HG03039 (cell line): ENCODE data around the gene SLC1A5.

Experiments used
- ATAC-seq: cut with Tn5 transposase; IDR thresholded peaks from one replicate; pipeline ENCODE4 v1.9.1; 2021; ENCODE audit warnings: mild to moderate bottlenecking, moderate library complexity; ENCODE audit not compliant: unreplicated experiment

The SLC1A5 gene

GRCh38 chr19:46745030-46745429, 43.4 kb downstream of the SLC1A5 start:
- no peak for ATAC-seq

- ATAC-seq: no peak
Observed at GRCh38 chr19:46744005-46744691, 44.2 kb downstream of the SLC1A5 start.

- ATAC-seq: no peak
Observed at GRCh38 chr19:46742926-46743480, 45.4 kb downstream of the SLC1A5 start.

GRCh38 chr19:46741447-46741846, 46.9 kb downstream of the SLC1A5 start:
- ATAC-seq: no peak

- no peak for ATAC-seq
Observed at GRCh38 chr19:46739290-46739771, 49.1 kb downstream of the SLC1A5 start.

- no peak for ATAC-seq
Observed at GRCh38 chr19:46737761-46738171, 50.6 kb downstream of the SLC1A5 start.

GRCh38 chr19:46737298-46737654, 51.1 kb downstream of the SLC1A5 start:
- no peak for ATAC-seq

GRCh38 chr19:46736531-46737297, 51.7 kb downstream of the SLC1A5 start:
- no peak for ATAC-seq

- no peak for ATAC-seq
Observed at GRCh38 chr19:46733690-46734292, 54.6 kb downstream of the SLC1A5 start.

- no peak for ATAC-seq
Observed at GRCh38 chr19:46732966-46733689, 55.3 kb downstream of the SLC1A5 start.

- ATAC-seq: no peak
Observed at GRCh38 chr19:46732172-46732938, 56.0 kb downstream of the SLC1A5 start.

GRCh38 chr19:46731584-46731983, 56.8 kb downstream of the SLC1A5 start:
- ATAC-seq: no peak

GRCh38 chr19:46731007-46731501, 57.3 kb downstream of the SLC1A5 start:
- ATAC-seq: no peak

- ATAC-seq: no peak
Observed at GRCh38 chr19:46730595-46730994, 57.8 kb downstream of the SLC1A5 start.

- no peak for ATAC-seq
Observed at GRCh38 chr19:46730187-46730586, 58.2 kb downstream of the SLC1A5 start.

- ATAC-seq: no peak
Observed at GRCh38 chr19:46729696-46730095, 58.7 kb downstream of the SLC1A5 start.

GRCh38 chr19:46728693-46729339, 59.6 kb downstream of the SLC1A5 start:
- ATAC-seq: no peak

GRCh38 chr19:46728208-46728607, 60.2 kb downstream of the SLC1A5 start:
- ATAC-seq: no peak

- no peak for ATAC-seq
Observed at GRCh38 chr19:46727757-46728156, 60.6 kb downstream of the SLC1A5 start.
